ENCODE results near the gene CDK19. TPM values are rescaled to one million over a fixed set of nuclear protein-coding genes. Genes with fewer than 3 reads are reported as not detected.

CDK19 gene
- total RNA-seq, 1 experiment from 2014 or later: 7.0 TPM

DNA sequence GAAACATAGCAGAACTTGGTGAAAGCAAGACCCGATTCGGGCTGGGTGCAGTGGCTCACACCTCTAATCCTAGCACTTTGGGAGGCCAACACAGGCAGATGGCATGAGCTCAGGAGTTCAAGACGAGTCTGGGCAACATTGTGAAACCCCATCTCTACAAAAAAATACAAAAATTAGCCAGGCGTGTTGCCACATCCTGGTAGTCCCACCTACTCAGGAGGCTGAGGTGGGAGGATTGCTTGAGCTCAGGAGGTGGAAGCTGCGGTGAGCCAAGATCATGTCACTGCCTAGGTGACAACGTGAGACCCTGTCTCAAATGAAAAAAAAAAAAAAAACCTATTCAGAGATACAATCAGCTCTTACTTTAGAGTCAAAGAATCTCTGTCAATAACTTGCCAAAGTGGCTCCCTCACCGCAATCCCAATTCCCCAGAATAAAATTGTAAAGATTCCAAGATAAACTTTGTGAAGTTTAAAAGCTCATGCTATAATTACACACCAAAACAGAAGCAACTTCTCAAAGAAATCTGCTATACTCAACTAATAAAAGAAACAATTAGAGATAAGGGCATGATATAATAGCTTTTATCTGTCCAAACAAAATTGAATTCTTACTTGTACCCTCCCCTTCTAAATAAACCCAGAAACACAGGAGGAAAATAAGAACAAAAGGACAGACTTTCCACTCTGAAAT lies 33.6 kb downstream of the CDK19 start:
- Histone ChIP-seq H4K8ac (replicated peaks; ENCODE audit: insufficient read length, low read depth, low read length) (no peak overlapping the region), H3K4ac (ENCODE audit: low read depth, low read length) (no peak overlapping the region), H2BK15ac (ENCODE audit: low read depth, low read length) (no peak overlapping the region), H3K56ac (ENCODE audit: insufficient read length, low read depth, low read length) (no peak overlapping the region), H2AFZ (ENCODE audit: low read length) (no peak overlapping the region), H3K14ac (ENCODE audit: insufficient read depth, low read length) (no peak overlapping the region), H2BK12ac (ENCODE audit: insufficient read length, low read depth, low read length) (no peak overlapping the region), H3K27ac (ENCODE audit: insufficient read length, low read depth, low read length) (no peak overlapping the region), H2AK5ac (ENCODE audit: insufficient read length, low read length) (no peak overlapping the region), H4K5ac (ENCODE audit: insufficient read length, low read depth, low read length) (no peak overlapping the region), H3K9me3 (ENCODE audit: control insufficient read depth, low read depth, low read length) (no peaks in the 10 kb centered on the region), H3K4me2 (ENCODE audit: insufficient read depth, insufficient read length, low read length) (no peak overlapping the region), H2BK120ac (ENCODE audit: low read depth, low read length, poor library complexity, severe bottlenecking) (no peak overlapping the region), H3K79me2 (ENCODE audit: insufficient read depth, low read length) (no peaks in the 10 kb centered on the region; the same call in 1 of the 2 replicates), H4K20me1 (ENCODE audit: control insufficient read depth, insufficient read depth, insufficient read length) (no peaks in the 10 kb centered on the region), H3K27me3 (ENCODE audit: insufficient read depth, low read length) (no peaks in the 10 kb centered on the region), H3K79me1 (ENCODE audit: insufficient read depth, low read depth, low read length, poor library complexity, severe bottlenecking) (no peaks in the 10 kb centered on the region), H2BK5ac (ENCODE audit: insufficient read length, low read length) (no peak overlapping the region), H4K91ac (ENCODE audit: insufficient read length, low read depth, low read length) (no peak overlapping the region), H3T11ph (ENCODE audit: low read length) (no peak overlapping the region), H3K23ac (ENCODE audit: insufficient read length, low read depth, low read length) (no peak overlapping the region), H3K23me2 (ENCODE audit: insufficient read length, low read depth, low read length, poor library complexity, severe bottlenecking) (no peaks in the 10 kb centered on the region), H3K9ac (ENCODE audit: extremely low read depth, insufficient read length, low read length) (no peak overlapping the region), H3K18ac (ENCODE audit: insufficient read length, low read depth, low read length) (no peak overlapping the region), H3K4me1 (ENCODE audit: insufficient read depth, low read length) (no peaks in the 10 kb centered on the region), H2BK20ac (ENCODE audit: low read depth, low read length, poor library complexity, severe bottlenecking) (no peak overlapping the region)
- Mint-ChIP-seq H3K4me3 (no peak overlapping the region), H3K4me1 (no peaks in the 10 kb centered on the region), H3K27ac (no peak overlapping the region), H3K36me3 (ENCODE audit: insufficient read depth in 1 of 3, low read depth in 3 of 3) (no peaks in the 10 kb centered on the region), H3K9me3 (no peaks in the 10 kb centered on the region), H3K27me3 (ENCODE audit: low read depth) (no peaks in the 10 kb centered on the region)
- DNase-seq: no peak
- no peak for TF ChIP-seq CTCF (conservative IDR thresholded peaks at IDR 0.05)
- no CpG with 5 or more reads among the region's 7 CpGs for WGBS (ENCODE audit: extremely low coverage, insufficient read length, low lambda C conversion rate)

All from H9 (cell line).